NCI-H1092 (cell line): Measurements from ENCODE around the gene IBSP.

Source experiments
- DNase-seq: peaks from one replicate; lab custom pipeline; 2025; lab: John Stamatoyannopoulos, UW

The IBSP gene

DNA sequence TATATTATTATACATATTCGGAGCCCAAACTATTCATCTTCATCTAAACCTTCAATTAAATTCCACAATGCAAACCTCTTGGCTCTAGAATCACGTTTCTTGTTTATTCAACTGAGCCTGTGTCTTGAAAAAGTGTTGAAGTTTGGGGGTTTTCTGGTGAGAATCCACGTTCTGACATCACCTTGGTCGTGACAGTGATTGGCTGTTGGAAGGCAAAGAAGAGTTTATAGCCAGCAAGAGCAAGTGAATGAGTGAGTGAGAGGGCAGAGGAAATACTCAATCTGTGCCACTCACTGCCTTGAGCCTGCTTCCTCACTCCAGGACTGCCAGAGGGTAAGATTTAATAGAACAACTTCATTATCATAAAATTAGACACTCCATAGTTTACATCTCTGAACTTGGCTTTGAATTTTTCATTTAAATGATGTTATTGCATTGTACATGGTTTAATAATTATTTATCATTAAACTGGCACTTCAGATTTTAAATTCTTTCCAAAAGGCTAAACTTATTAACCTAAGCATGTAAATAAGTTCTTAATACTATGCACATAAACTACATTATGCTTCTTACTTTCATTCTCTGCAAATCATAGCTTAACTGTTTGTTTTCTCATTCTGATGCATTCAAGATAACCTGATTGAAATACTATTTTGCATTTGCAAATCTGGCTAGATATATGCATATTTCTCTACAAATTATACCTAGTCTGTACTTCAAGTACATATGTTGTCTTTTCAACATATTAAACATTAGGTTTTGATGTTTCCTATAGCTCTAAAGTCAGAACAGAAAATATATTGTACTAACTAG lies at the start of gene IBSP:
Gene IBSP, plus strand, starts transcription at position 254 of the 813 bp plus-strand sequence. CDS start 2,808 bp downstream, outside the sequence.
- DNase-seq: no peak

GRCh38 chr4:87749883-87750282 lies 49.5 kb upstream of the IBSP start:
- DNase-seq: no peak

DNA sequence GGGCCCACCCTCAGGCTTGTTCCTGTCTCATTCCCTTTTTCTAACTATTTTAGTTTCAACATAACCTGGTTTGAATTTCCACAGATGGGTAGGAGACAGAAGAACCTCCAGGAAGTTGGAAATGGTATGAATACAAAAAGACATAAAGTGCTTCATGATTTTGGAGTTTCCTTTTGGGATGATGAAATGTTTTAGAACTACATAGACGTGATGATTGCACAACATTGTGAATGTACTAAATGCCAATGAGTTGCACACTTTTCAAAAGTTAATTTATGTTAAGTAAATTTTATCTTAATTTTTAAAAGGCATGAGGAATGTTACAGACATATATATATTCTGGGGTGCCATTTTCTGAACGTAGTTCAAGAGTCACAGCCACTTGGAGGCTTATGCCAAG lies 41.1 kb upstream of the IBSP start:
- no peak for DNase-seq

GRCh38 chr4:87762311-87762710 lies 37.0 kb upstream of the IBSP start:
- no peak for DNase-seq

DNA sequence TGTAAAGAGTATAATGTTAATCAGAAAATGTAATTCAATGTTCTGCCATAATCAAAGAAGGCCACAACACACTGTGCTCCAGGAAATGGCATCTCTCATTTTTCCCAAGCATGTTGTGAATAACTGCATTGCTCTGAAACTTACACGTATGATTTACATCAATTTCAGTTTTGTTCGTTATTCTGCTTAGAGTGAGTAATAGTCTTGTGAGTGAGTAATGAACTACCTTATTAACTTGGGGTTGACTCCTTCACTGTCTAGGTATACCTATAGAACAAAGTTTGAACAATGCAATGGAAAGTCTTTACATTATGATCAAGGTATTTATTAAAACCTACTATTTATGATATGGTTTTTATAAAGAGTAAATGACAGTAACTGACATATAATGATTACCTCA lies 17.8 kb upstream of the IBSP start:
- no peak for DNase-seq

GRCh38 chr4:87783781-87784180 lies 15.6 kb upstream of the IBSP start:
- DNase-seq: no peak

GRCh38 chr4:87785731-87786509 lies 13.4 kb upstream of the IBSP start:
- no peak for DNase-seq

DNA sequence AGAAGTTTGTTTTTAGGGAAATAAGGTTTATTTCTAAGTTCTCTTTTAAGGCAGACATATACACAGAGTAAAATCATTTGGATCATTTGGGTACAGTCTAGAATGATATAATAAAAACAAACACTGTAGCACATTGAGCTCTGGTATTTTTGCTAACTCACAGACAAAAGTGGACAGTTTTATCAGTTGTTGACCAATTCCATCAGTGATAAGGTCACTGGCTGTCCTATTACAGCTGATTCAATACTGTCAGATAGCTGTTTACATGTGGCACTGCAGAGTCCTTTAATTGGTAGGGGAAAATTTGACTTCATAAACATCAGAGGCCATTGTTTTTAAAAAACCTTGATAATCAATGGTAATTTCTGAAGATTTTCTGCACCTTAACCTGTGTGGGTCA lies 3.5 kb downstream of the IBSP start:
- no peak for DNase-seq

DNA sequence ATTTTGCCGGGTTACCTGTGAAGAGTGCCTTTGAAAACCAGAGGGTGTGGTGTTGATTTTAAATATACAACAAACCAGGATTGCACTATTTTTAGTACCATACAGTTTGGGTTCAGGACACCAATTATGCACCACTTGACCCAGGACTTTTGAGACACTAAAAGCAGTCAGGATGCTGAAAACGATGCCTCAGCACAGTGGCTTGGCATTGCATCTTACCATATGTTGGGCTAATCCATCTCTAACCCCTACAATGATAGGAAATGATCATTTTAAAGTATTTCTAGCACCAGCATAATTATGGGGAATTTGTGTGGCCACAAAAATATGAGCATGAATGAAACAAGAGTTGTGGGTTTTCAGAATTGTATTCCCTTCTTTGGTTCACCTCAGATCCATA lies 4.1 kb downstream of the IBSP start:
- DNase-seq: no peak

DNA sequence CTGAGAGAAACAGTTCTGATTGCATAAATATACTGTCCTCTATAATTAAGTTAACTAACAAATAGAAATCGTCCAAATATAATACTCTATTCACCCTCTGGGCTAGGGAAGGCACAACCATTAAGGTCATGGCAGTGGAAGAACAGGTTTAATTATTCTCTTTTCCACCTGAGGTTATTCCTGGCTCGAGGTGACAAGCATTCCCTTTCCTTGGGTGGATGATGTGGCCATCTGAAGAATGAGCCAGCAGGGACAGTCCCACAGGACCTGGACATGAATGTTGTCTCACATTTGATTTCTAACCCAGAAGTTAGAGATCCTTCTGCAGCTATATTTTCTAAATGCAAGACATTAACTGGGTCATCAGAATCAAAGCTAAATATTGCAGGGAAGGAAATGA lies 5.5 kb downstream of the IBSP start:
- no peak for DNase-seq

GRCh38 chr4:87805971-87806370 lies 6.6 kb downstream of the IBSP start:
- no peak for DNase-seq

- DNase-seq: no peak
Measured at GRCh38 chr4:87806520-87806919, 7.2 kb downstream of the IBSP start.

DNA sequence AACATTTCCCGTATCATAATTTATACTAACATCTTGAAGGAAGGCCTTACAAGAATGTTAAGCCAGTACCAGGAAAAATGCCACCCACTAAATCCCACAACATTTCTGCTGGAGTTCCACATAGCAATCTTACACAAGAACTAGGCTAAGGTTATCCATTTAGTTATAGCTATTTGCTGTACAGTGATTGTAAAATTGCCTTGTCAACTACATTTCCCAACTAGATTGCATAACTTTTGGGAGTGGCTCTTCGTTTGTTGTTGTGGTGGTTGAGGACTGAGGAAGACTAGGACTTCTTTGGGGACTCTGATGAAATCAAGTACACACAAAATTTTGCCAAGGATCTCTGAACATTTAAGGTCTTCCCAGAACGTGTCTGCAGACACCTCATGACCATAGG lies 8.0 kb downstream of the IBSP start:
- DNase-seq: no peak

GRCh38 chr4:87811977-87812376 lies 12.6 kb downstream of the IBSP start:
- DNase-seq: no peak

DNA sequence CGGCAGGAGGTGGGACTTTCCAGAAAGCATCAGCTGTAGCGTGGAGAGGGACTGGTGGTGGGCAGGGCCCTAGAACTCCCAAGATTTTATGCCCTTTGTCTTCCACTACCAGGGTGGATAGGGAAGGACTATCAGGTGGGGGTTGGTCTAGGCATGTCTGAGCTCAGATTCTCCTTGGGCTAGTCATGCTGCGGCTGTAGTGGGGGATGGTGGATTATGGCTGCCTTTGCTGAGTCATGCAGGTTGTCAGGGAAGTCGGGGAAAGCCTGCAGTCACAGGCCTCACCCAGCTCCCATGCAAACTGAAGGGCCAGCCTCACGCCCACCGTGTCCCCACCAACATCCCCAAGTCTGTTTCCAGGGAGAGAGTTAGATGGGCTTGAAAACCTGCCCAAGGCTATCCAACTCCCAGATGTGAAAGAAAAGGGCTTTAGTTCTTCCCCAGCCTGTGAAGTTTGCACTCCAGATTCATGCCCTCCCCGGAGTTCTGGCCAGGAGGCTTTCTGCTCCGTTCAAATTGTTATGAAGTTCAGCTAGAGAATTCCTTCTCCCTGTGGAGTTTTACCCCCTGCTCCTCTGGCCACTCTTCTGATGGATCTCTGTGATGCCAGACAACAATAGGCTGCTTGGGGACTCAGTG lies 20.0 kb downstream of the IBSP start:
- no peak for DNase-seq

DNA sequence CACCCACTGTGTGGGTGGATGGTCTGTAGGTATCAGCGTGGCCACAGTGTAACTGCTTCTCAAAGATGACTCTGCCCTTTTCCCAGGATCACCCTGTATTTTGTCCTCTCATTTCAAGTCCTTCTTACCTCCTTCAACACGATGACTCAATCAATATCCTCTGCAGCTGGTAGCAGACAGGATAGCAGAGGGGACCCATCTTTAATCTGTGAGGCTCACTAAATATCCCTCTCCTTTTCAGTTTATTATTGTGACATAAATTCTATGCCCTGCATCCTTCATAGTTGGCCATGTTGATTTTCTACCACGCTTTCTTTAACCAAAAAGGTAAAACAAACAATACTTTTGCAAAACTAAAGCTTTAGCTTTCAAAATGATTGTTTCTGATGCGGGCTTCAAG lies 23.8 kb downstream of the IBSP start:
- no peak for DNase-seq

- no peak for DNase-seq
Measured at GRCh38 chr4:87823724-87824123, 24.4 kb downstream of the IBSP start.

- DNase-seq: no peak
Measured at GRCh38 chr4:87824352-87824751, 25.0 kb downstream of the IBSP start.

DNA sequence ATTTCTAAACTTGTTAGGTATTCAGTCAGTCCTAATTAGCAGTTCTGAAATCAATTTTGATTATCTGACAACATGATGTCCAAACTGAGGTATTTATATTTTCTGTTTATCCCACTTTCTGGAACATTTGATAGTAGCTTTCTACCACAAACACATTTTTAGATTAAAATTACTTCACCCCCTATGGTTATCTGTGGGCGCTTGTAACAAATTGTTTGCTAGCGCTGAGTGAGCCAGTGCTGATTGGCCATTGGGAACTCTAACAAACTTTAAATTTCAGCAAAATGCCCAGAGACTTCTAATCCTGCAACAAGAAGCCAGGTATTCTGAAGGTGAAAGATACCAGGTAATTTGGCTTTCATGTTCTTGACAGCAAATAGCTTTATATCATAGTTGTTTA lies 33.3 kb downstream of the IBSP start, which contains the start of gene MEPE:
Gene MEPE, plus strand, starts transcription at position 301 of the 400 bp plus-strand sequence. CDS start 1,746 bp downstream, outside the sequence.
- DNase-seq: no peak

DNA sequence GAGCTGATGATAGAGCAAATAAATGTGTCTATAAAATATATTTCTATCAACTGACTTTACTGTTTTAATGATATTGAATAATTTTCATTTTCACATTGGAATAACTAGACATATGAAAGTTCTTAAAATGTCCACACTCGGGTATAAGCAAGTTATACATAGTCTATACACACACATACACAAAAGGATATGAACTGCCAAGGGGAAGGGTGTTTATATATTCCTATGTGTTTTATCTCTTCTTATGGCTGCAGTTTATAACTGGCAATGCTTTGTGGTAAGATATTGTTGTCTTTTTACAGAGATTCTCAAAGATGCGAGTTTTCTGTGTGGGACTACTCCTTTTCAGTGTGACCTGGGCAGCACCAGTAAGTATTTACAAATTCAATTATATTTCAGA lies 35.0 kb downstream of the IBSP start:
- DNase-seq: no peak

DNA sequence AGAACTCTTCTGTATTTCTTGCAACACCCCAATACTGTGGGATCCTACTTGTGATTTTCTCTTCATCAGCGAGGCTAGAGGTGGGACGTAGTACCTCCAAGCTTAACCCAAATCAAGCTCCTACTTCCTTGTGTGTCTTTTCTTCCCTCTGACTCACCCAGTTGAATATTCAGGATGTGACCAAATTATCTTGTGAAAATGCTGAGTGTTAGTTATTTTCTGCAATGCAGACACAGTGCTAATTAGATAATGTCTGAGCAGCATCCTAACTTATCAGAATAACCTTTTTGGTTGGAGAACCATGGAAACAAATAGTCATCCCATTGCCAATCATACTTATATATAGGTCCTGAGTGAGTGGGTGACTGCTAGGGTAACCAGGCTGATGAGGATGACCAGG lies 35.8 kb downstream of the IBSP start:
- DNase-seq: no peak

GRCh38 chr4:87835743-87836142 lies 36.4 kb downstream of the IBSP start:
- no peak for DNase-seq

DNA sequence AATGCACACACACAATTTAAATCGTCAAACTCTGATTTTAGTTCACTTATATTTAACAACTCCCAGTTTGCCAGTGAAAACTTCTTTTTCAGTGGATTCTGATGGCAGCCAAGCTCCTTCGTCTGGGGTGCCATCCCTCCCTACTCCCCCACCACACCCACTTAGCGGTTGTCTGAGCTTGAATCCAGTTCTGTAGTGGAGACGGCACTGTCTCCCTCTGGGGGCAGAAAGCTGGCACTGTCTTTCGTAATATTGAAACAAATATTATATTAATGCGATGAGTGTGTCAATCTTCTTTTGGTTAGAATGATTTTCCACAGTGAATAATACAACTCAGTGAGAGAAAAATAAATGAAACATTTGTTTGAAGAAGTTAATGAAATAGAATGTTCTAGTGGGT lies 38.9 kb downstream of the IBSP start:
- no peak for DNase-seq
